Bronchial epithelial cell (primary cell): ENCODE data around the gene BPTF. TPM values are rescaled to one million over a fixed set of nuclear protein-coding genes. Genes with fewer than 3 reads are reported as not detected.
"Not testable (repeated sequence)": the region's sequence is repeated elsewhere in the genome, so short reads cannot be mapped to it uniquely, and the experiment has no call there.

ENCODE experiments used
- DNase-seq: peaks from one replicate; pipeline ENCODE4 v3.0.0-alpha.2; 2010; ENCODE audit warnings: low read depth
- FAIRE-seq: peaks from 2 replicates; lab custom pipeline; 2011; peaks lifted over from hg19 to GRCh38; lab: Jason Lieb, UNC
- H3K27me3 ChIP-seq: 2 replicates; pipeline ENCODE4 v1.5.1; 2011; ENCODE audit warnings: low read length; ENCODE audit not compliant: control insufficient read depth, insufficient read depth
- H3K36me3 ChIP-seq: 2 replicates; pipeline ENCODE4 v1.5.1; 2011; ENCODE audit warnings: low read length; ENCODE audit not compliant: control insufficient read depth, insufficient read depth
- H3K4me3 ChIP-seq: 2 replicates; pipeline ENCODE4 v1.5.1; 2011; ENCODE audit warnings: mild to moderate bottlenecking, low read depth, low read length, control low read depth
- total RNA-seq: library from RNA; depleted of rRNA; stranded (reverse); fragments of >200 nt; gene quantifications from 2 replicates; pipeline ENCODE4 v1.2.1, GENCODE V29; 2014
- TF ChIP-seq, protein P1 (sequence below): IDR thresholded peaks from 2 replicates; pipeline ENCODE4 v1.5.1; 2011; ENCODE audit warnings: mild to moderate bottlenecking, moderate library complexity, low read length, control low read depth, inconsistent platforms; ENCODE audit not compliant: insufficient read depth, severe bottlenecking

Gene BPTF
- total RNA-seq, 1 donor from 2014 or later: 18.7 TPM

DNA sequence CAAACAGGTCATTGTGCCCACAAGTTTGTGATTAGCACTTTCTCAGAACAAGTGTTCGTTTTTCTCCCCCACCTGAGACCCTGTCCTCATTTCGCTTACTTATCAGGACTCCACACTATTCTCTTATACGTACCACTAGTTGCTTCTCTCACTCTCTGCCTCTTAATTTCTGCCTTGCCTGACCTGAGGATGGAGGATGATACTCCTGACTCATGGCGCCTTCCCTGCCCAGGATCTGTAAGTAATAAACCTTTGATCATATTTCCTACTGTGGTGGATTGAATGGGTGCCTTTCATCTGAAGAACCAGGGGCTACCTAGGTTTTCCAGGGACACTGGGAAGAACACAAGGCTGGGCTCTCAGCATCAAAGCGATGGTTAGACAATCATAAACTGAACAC, 39.8 kb upstream of the BPTF start:
- no peak for FAIRE-seq
- DNase-seq: no peak
- no peaks in the 10 kb centered on the region for H3K36me3 ChIP-seq
- TF ChIP-seq, protein P1, sequence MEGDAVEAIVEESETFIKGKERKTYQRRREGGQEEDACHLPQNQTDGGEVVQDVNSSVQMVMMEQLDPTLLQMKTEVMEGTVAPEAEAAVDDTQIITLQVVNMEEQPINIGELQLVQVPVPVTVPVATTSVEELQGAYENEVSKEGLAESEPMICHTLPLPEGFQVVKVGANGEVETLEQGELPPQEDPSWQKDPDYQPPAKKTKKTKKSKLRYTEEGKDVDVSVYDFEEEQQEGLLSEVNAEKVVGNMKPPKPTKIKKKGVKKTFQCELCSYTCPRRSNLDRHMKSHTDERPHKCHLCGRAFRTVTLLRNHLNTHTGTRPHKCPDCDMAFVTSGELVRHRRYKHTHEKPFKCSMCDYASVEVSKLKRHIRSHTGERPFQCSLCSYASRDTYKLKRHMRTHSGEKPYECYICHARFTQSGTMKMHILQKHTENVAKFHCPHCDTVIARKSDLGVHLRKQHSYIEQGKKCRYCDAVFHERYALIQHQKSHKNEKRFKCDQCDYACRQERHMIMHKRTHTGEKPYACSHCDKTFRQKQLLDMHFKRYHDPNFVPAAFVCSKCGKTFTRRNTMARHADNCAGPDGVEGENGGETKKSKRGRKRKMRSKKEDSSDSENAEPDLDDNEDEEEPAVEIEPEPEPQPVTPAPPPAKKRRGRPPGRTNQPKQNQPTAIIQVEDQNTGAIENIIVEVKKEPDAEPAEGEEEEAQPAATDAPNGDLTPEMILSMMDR: no peak
- H3K4me3 ChIP-seq: no peak overlapping the region
- no peaks in the 10 kb centered on the region for H3K27me3 ChIP-seq

DNA sequence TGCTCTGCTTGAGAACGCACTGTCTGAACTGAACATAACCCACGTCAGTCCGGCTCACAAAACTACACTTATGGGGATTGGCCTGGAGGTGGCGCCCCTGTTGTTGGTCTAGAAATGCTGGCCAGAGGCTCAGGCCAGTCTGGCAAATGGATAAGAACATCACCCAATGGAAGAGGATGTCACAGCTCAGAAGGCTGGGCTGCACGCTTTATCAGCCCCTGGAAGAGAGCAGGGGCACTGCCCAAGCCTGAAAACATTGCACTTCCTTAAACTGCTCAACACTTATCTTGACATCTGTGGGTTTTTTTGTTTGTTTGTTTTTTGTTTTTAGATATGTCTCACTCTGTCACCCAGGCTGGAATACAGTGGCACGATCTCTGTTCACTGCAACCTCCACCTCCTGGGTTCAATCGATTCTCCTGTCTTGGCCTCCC, 24.8 kb upstream of the BPTF start:
- TF ChIP-seq, protein P1: peak; percentile 79
- DNase-seq (peak; percentile 55), FAIRE-seq (no peak)
- Histone ChIP-seq H3K27me3 (no peaks in the 10 kb centered on the region), H3K36me3 (no peaks in the 10 kb centered on the region), H3K4me3 (no peak overlapping the region)

DNA sequence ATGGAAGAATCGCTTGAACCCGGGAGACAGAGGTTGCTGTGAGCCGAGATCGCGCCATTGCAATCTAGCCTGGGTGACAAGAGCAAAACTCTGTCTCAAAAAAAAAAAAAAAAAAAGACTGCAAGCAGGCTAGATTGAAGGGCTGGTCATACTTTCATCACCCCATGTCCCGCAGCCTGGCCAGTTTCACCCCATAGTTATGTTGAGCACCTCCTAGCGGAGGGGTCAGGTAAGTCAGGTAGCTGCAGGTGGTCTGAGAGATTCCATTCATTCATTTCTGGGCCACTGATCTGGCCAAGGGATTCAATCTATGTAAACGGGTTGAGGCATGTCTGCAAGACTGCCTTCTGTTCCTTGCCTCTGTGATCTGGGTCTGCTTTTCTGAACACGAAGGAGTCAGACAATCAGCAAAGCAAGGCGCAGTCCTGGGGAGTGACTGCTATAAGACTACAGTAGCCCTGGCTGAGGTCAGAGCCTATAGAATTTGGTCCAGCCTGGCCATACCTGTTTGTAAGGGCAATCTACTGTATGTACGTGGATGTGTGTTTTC, 23.6 kb upstream of the BPTF start:
- TF ChIP-seq, protein P1: no peak
- Histone ChIP-seq H3K4me3 (no peak overlapping the region), H3K36me3 (no peaks in the 10 kb centered on the region), H3K27me3 (no peaks in the 10 kb centered on the region)
- FAIRE-seq (no peak), DNase-seq (peak; percentile 23)

DNA sequence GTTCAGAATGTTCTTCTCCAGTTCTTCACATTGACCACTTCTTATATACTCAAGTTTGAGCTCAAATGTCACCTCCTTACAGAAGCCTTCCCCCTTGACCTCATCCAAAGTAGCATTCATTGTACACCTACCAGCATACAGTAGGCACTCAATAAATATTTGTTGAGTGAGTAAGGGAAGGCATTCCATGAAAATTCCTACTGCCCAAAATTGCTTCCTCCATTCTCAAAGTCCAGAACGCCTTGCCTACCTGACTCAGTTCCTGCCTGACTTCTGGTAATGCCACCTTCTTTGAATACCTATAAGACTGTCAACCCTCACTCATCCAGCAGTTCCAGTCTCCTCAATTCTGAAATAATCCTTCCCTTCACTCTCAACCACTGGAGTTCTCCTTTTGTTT, 14.8 kb upstream of the BPTF start:
- no peaks in the 10 kb centered on the region for H3K27me3 ChIP-seq
- no peak for DNase-seq
- FAIRE-seq: no peak
- no peak overlapping the region for H3K4me3 ChIP-seq
- no peaks in the 10 kb centered on the region for H3K36me3 ChIP-seq
- TF ChIP-seq, protein P1: no peak

DNA sequence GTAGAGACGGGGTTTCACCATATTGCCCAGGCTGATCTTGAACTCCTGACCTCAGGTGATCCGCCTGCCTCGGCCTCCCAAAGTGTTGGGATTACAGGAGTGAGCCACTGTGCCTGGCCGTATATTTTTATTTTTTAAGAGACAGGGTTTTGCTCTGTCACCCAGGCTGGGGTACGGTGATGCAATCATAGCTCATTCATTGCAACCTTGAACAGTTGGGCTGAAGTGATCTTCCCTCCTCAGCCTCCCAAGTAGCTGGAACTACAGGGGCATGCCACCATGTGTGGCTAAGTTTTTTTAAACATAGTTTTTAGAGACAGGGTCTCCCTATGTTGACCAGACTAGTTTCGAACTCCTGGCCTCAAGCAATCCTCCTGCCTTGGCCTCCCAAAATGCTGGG, 12.9 kb upstream of the BPTF start:
- not testable (repeated sequence) for H3K27me3 ChIP-seq, DNase-seq, H3K36me3 ChIP-seq, H3K4me3 ChIP-seq, FAIRE-seq

DNA sequence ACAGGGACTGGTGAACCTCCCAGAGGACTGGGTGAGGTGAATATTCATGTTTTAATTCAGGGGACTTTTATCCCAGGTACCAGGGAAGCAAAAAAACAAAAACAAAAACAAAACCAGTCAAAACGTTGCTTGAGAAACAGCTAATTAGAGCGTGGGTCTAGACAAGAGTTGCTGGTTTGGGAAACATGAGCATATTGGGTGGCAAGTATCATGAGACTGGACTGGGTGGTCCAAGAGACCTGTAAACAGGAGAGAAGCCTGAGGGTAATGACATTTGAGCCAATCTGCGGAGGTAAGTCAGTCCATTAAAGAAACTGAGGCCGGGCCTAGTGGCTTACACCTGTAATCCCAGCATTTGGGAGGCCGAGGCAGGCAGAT, 11.5 kb upstream of the BPTF start:
- FAIRE-seq (no peak), DNase-seq (no peak)
- TF ChIP-seq, protein P1: no peak

More for the DNA sequence above, 11.5 kb upstream of the BPTF start:
- Histone ChIP-seq H3K4me3 (no peak overlapping the region), H3K36me3 (no peaks in the 10 kb centered on the region), H3K27me3 (no peaks in the 10 kb centered on the region)
